ENCODE measurements around the gene ROS1.

ROS1 gene

GRCh38 chr6:117327149-117328004 is 98.4 kb downstream of the ROS1 start:
- H3K4me3 Mint-ChIP-seq: no peak overlapping the region
- H3K36me3 Mint-ChIP-seq (ENCODE audit: low read depth): no peaks in the 10 kb centered on the region
- no peak overlapping the region for H3K27ac Mint-ChIP-seq
- H3K9me3 Mint-ChIP-seq: no peaks in the 10 kb centered on the region
- no peaks in the 10 kb centered on the region for H3K4me1 Mint-ChIP-seq (ENCODE audit: low read depth)
- peaks cover 16% of the 10 kb centered on the region for H3K27me3 Mint-ChIP-seq

- Mint-ChIP-seq H3K27ac (no peak overlapping the region), H3K27me3 (peaks cover 10% of the 10 kb centered on the region), H3K4me3 (no peak overlapping the region), H3K4me1 (ENCODE audit: low read depth) (no peaks in the 10 kb centered on the region), H3K36me3 (ENCODE audit: low read depth) (no peaks in the 10 kb centered on the region), H3K9me3 (no peaks in the 10 kb centered on the region)
Measured at GRCh38 chr6:117326396-117326795, 99.3 kb downstream of the ROS1 start.

GRCh38 chr6:117317261-117317660 is 108.5 kb downstream of the ROS1 start:
- Mint-ChIP-seq H3K36me3 (ENCODE audit: low read depth) (no peaks in the 10 kb centered on the region), H3K4me3 (no peak overlapping the region), H3K27me3 (peaks cover 17% of the 10 kb centered on the region), H3K9me3 (no peaks in the 10 kb centered on the region), H3K4me1 (ENCODE audit: low read depth) (no peaks in the 10 kb centered on the region), H3K27ac (no peak overlapping the region)

GRCh38 chr6:117311726-117312125 is 114.0 kb downstream of the ROS1 start:
- Mint-ChIP-seq H3K36me3 (ENCODE audit: low read depth) (no peaks in the 10 kb centered on the region), H3K27ac (no peak overlapping the region), H3K4me3 (no peak overlapping the region), H3K9me3 (no peaks in the 10 kb centered on the region), H3K4me1 (ENCODE audit: low read depth) (no peaks in the 10 kb centered on the region), H3K27me3 (peaks cover 12% of the 10 kb centered on the region)

- Mint-ChIP-seq H3K4me1 (ENCODE audit: low read depth) (no peaks in the 10 kb centered on the region), H3K4me3 (no peak overlapping the region), H3K27ac (no peak overlapping the region), H3K27me3 (peaks cover 9% of the 10 kb centered on the region), H3K36me3 (ENCODE audit: low read depth) (no peaks in the 10 kb centered on the region), H3K9me3 (no peaks in the 10 kb centered on the region)
Measured at GRCh38 chr6:117311310-117311709, 114.4 kb downstream of the ROS1 start.

GRCh38 chr6:117309611-117310010 is 116.1 kb downstream of the ROS1 start:
- H3K9me3 Mint-ChIP-seq: no peaks in the 10 kb centered on the region
- H3K27me3 Mint-ChIP-seq: no peaks in the 10 kb centered on the region
- no peak overlapping the region for H3K4me3 Mint-ChIP-seq
- H3K36me3 Mint-ChIP-seq (ENCODE audit: low read depth): no peaks in the 10 kb centered on the region
- H3K4me1 Mint-ChIP-seq (ENCODE audit: low read depth): no peaks in the 10 kb centered on the region
- H3K27ac Mint-ChIP-seq: no peak overlapping the region

- Mint-ChIP-seq H3K4me1 (ENCODE audit: low read depth) (no peaks in the 10 kb centered on the region), H3K27me3 (no peaks in the 10 kb centered on the region), H3K36me3 (ENCODE audit: low read depth) (no peaks in the 10 kb centered on the region), H3K9me3 (no peaks in the 10 kb centered on the region), H3K4me3 (no peak overlapping the region), H3K27ac (no peak overlapping the region)
Measured at GRCh38 chr6:117309069-117309468, 116.7 kb downstream of the ROS1 start.

GRCh38 chr6:117307655-117308054 is 118.1 kb downstream of the ROS1 start:
- Mint-ChIP-seq H3K4me3 (no peak overlapping the region), H3K27me3 (no peaks in the 10 kb centered on the region), H3K9me3 (no peaks in the 10 kb centered on the region), H3K36me3 (ENCODE audit: low read depth) (no peaks in the 10 kb centered on the region), H3K4me1 (ENCODE audit: low read depth) (no peaks in the 10 kb centered on the region), H3K27ac (no peak overlapping the region)

GRCh38 chr6:117306227-117306790 is 119.4 kb downstream of the ROS1 start:
- H3K27ac Mint-ChIP-seq: no peak overlapping the region
- H3K4me3 Mint-ChIP-seq: no peak overlapping the region
- H3K9me3 Mint-ChIP-seq: no peaks in the 10 kb centered on the region
- H3K36me3 Mint-ChIP-seq (ENCODE audit: low read depth): no peaks in the 10 kb centered on the region
- no peaks in the 10 kb centered on the region for H3K4me1 Mint-ChIP-seq (ENCODE audit: low read depth)
- H3K27me3 Mint-ChIP-seq: no peaks in the 10 kb centered on the region

GRCh38 chr6:117304446-117304845 is 121.3 kb downstream of the ROS1 start:
- Mint-ChIP-seq H3K4me3 (no peak overlapping the region), H3K27ac (no peak overlapping the region), H3K36me3 (ENCODE audit: low read depth) (no peaks in the 10 kb centered on the region), H3K4me1 (ENCODE audit: low read depth) (no peaks in the 10 kb centered on the region), H3K27me3 (no peaks in the 10 kb centered on the region), H3K9me3 (no peaks in the 10 kb centered on the region)

- H3K9me3 Mint-ChIP-seq: no peaks in the 10 kb centered on the region
- no peak overlapping the region for H3K4me3 Mint-ChIP-seq
- no peaks in the 10 kb centered on the region for H3K4me1 Mint-ChIP-seq (ENCODE audit: low read depth)
- no peaks in the 10 kb centered on the region for H3K36me3 Mint-ChIP-seq (ENCODE audit: low read depth)
- H3K27me3 Mint-ChIP-seq: no peaks in the 10 kb centered on the region
- no peak overlapping the region for H3K27ac Mint-ChIP-seq
Measured at GRCh38 chr6:117303323-117303722, 122.4 kb downstream of the ROS1 start.

GRCh38 chr6:117298941-117299340 is 126.8 kb downstream of the ROS1 start:
- no peaks in the 10 kb centered on the region for H3K4me1 Mint-ChIP-seq (ENCODE audit: low read depth)
- H3K27me3 Mint-ChIP-seq: peaks cover 14% of the 10 kb centered on the region
- no peak overlapping the region for H3K4me3 Mint-ChIP-seq
- H3K9me3 Mint-ChIP-seq: peaks cover 5% of the 10 kb centered on the region
- no peak overlapping the region for H3K27ac Mint-ChIP-seq
- no peaks in the 10 kb centered on the region for H3K36me3 Mint-ChIP-seq (ENCODE audit: low read depth)

- Mint-ChIP-seq H3K4me1 (ENCODE audit: low read depth) (no peaks in the 10 kb centered on the region), H3K27me3 (peaks cover 39% of the 10 kb centered on the region), H3K36me3 (ENCODE audit: low read depth) (no peaks in the 10 kb centered on the region), H3K9me3 (peaks cover 5% of the 10 kb centered on the region), H3K27ac (no peak overlapping the region), H3K4me3 (no peak overlapping the region)
Measured at GRCh38 chr6:117290173-117290846, 135.4 kb downstream of the ROS1 start.

GRCh38 chr6:117288083-117288715 is 137.5 kb downstream of the ROS1 start:
- no peaks in the 10 kb centered on the region for H3K36me3 Mint-ChIP-seq (ENCODE audit: low read depth)
- no peaks in the 10 kb centered on the region for H3K9me3 Mint-ChIP-seq
- H3K4me3 Mint-ChIP-seq: no peak overlapping the region
- no peaks in the 10 kb centered on the region for H3K4me1 Mint-ChIP-seq (ENCODE audit: low read depth)
- H3K27me3 Mint-ChIP-seq: peaks cover 24% of the 10 kb centered on the region
- no peak overlapping the region for H3K27ac Mint-ChIP-seq

GRCh38 chr6:117280922-117281321 is 144.8 kb downstream of the ROS1 start:
- Mint-ChIP-seq H3K27ac (no peak overlapping the region), H3K4me3 (no peak overlapping the region), H3K36me3 (ENCODE audit: low read depth) (no peaks in the 10 kb centered on the region), H3K4me1 (ENCODE audit: low read depth) (no peaks in the 10 kb centered on the region), H3K9me3 (no peaks in the 10 kb centered on the region), H3K27me3 (peaks cover 21% of the 10 kb centered on the region)

Data from stimulated activated naive CD8-positive, alpha-beta T cell treated with anti-CD3 and anti-CD28 coated beads, Interleukin-15, Interleukin-2, amounts not matched to agents 100 ng/mL and 50 ng/mL, for 24 hours (primary cell).